AG04450 (cell line): ENCODE data around the gene FAM193B. TPM values are rescaled to one million over a fixed set of nuclear protein-coding genes. Genes with fewer than 3 reads are reported as not detected.

Experiments
- CTCF ChIA-PET: fragments of 300-600, 350-600 bp; formaldehyde crosslinking; extraction: SDS; loops from one replicate; lab custom pipeline; 2022; ENCODE audit warnings: antibody characterized with exemption, inconsistent platforms; lab: Charles Lee
- POLR2A ChIA-PET: fragments of 350-600 bp; formaldehyde crosslinking; extraction: SDS; loops from one replicate; lab custom pipeline; 2021; ENCODE audit warnings: antibody characterized with exemption, inconsistent platforms; lab: Yijun Ruan, JAX
- DNase-seq: peaks from one replicate; pipeline ENCODE4 v3.0.0-alpha.2; 2011; ENCODE audit warnings: low read depth, low spot score
- H3K27ac ChIP-seq: one replicate; pipeline ENCODE4 v1.5.1; 2012; ENCODE audit warnings: low read depth, low read length, control low read depth
- H3K27me3 ChIP-seq: one replicate; pipeline ENCODE4 v1.6.0; 2012; ENCODE audit warnings: low read length; ENCODE audit not compliant: control insufficient read depth, insufficient read depth
- H3K4me3 ChIP-seq: 2 replicates; pipeline ENCODE4 v1.5.1; 2011; ENCODE audit warnings: mild to moderate bottlenecking, low read depth, low read length, control low read depth
- H3K9me3 ChIP-seq: 2 replicates; pipeline ENCODE4 v1.5.1; 2012; ENCODE audit warnings: low read length; ENCODE audit not compliant: control insufficient read depth, insufficient read depth
- CTCF ChIP-seq: IDR thresholded peaks from 2 replicates; pipeline ENCODE4 v1.5.1; 2011; ENCODE audit warnings: low read depth, low read length, control low read depth, inconsistent platforms
- polyA plus RNA-seq: library from polyadenylated mRNA; depleted of rRNA; stranded (reverse); fragments of >200 nt; gene quantifications from 2 replicates; pipeline ENCODE4 v1.2.3, GENCODE V29; 2011

Gene FAM193B
- polyA plus RNA-seq, 1 experiment = 30.1 TPM

- DNase-seq = no peak
- no peak overlapping the region for H3K4me3 ChIP-seq
- TF ChIP-seq CTCF = no peak
- ChIA-PET POLR2A (no interaction called here), CTCF (interaction anchor here (0.5 kb wide), 1 partner anchor 9 kb away, joined by 3 read pairs; no protein-coding TSS in a partner anchor)
- no peaks in the 10 kb centered on the region for H3K27me3 ChIP-seq
- H3K9me3 ChIP-seq = no peaks in the 10 kb centered on the region
- no peak overlapping the region for H3K27ac ChIP-seq
Measured at GRCh38 chr5:177601577-177602457, 47.5 kb upstream of the FAM193B start.

- H3K27me3 ChIP-seq = no peaks in the 10 kb centered on the region
- TF ChIP-seq CTCF = no peak
- peak overlapping the region; percentile 83 for H3K4me3 ChIP-seq
- ChIA-PET CTCF (no interaction called here), POLR2A (interaction anchor here (2.1 kb wide), 1 partner anchor 63 kb away, joined by 5 read pairs; no protein-coding TSS in a partner anchor)
- H3K9me3 ChIP-seq = no peaks in the 10 kb centered on the region
- no peak overlapping the region for H3K27ac ChIP-seq
- DNase-seq = no peak
Measured at GRCh38 chr5:177601126-177601525, 46.8 kb upstream of the FAM193B start.

- POLR2A ChIA-PET = interaction anchor here (1.1 to 2.1 kb wide), 5 partner anchors 54 to 520 kb away, joined by 3 to 7 read pairs (median 4); no protein-coding TSS in a partner anchor
- TF ChIP-seq CTCF = no peak
Measured at GRCh38 chr5:177600508-177601018, 46.2 kb upstream of the FAM193B start.

GRCh38 chr5:177599731-177600507 lies 45.6 kb upstream of the FAM193B start, which contains the start of gene B4GALT7:
TSS of gene B4GALT7 (plus strand) at chr5:177600132. CDS start at chr5:177600211, 79 bp downstream.
- Histone ChIP-seq H3K27me3 (no peaks in the 10 kb centered on the region), H3K9me3 (no peaks in the 10 kb centered on the region), H3K4me3 (peak within 1 kb of the TSS; percentile 83), H3K27ac (peak within 1 kb of the TSS; percentile 61)
- DNase-seq = no peak
- CTCF ChIA-PET = no interaction called here
- no peak for TF ChIP-seq CTCF
- POLR2A ChIA-PET = interaction anchor here (1.1 to 2.1 kb wide), 6 partner anchors 54 to 604 kb away, joined by 3 to 7 read pairs (median 4); partner anchors contain the start of gene HNRNPAB

More at GRCh38 chr5:177600508-177601018, 46.2 kb upstream of the FAM193B start:
- DNase-seq = no peak
- H3K9me3 ChIP-seq = no peaks in the 10 kb centered on the region
- CTCF ChIA-PET = no interaction called here
- H3K27ac ChIP-seq = peak overlapping the region; percentile 61
- H3K27me3 ChIP-seq = no peaks in the 10 kb centered on the region
- peak overlapping the region; percentile 83 for H3K4me3 ChIP-seq
